Caco-2 (cell line): ENCODE results near the gene CLINT1. TPM values are rescaled to one million over a fixed set of nuclear protein-coding genes. Genes with fewer than 3 reads are reported as not detected.

Experiments used
- BruUV-seq: library from RNA; stranded (reverse); fragments of 400-500 nt; replicated peaks from 2 replicates; lab custom pipeline; 2021; lab: Mats Ljungman, UMichigan
- CTCF ChIA-PET: fragments of 300-600 bp; sonication (Branson Sonifier 250); formaldehyde crosslinking; loops from one replicate; lab custom pipeline; 2022; ENCODE audit warnings: antibody characterized with exemption; lab: Charles Lee
- POLR2A ChIA-PET: fragments of 300-600 bp; sonication (Branson Sonifier 250); formaldehyde crosslinking; loops from one replicate; lab custom pipeline; 2022; ENCODE audit warnings: antibody characterized with exemption; lab: Charles Lee
- DNase-seq, 2 experiments: peaks; one replicate each; pipeline versions ENCODE4 v3.0.0 to v3.0.0-alpha.2; 2020 to 2022
- H3K27me3 ChIP-seq: replicated peaks from 2 replicates; pipeline ENCODE4 v1.6.0; 2011; ENCODE audit warnings: low read length; ENCODE audit not compliant: control insufficient read depth, insufficient read depth
- H3K36me3 ChIP-seq: 2 replicates; pipeline ENCODE4 v1.5.1; 2011; ENCODE audit warnings: low read length; ENCODE audit not compliant: control insufficient read depth, insufficient read depth
- H3K4me1 ChIP-seq: fragments of 250-450 bp; sonication (Bioruptor Pico); 2 replicates; pipeline ENCODE4 v1.5.1; 2020; ENCODE audit warnings: mild to moderate bottlenecking
- H3K4me3 ChIP-seq: 2 replicates; pipeline ENCODE4 v1.5.1; 2011; ENCODE audit warnings: low read depth, mild to moderate bottlenecking, control low read depth, low read length
- H3K9me3 ChIP-seq: fragments of 250-450 bp; sonication (Bioruptor Pico); 2 replicates; pipeline ENCODE4 v1.5.1; 2020; ENCODE audit warnings: mild to moderate bottlenecking, moderate library complexity
- H3K27ac Mint-ChIP-seq: one replicate; pipeline ENCODE4 v1.8.0; 2022; ENCODE audit warnings: mixed read lengths; ENCODE audit not compliant: unreplicated experiment
- H3K27me3 Mint-ChIP-seq: one replicate; pipeline ENCODE4 v1.8.0; 2022; ENCODE audit warnings: mixed read lengths; ENCODE audit not compliant: insufficient read depth, unreplicated experiment
- H3K36me3 Mint-ChIP-seq: one replicate; pipeline ENCODE4 v1.8.0; 2022; ENCODE audit warnings: mild to moderate bottlenecking, mixed read lengths; ENCODE audit not compliant: insufficient read depth, unreplicated experiment
- H3K4me1 Mint-ChIP-seq: one replicate; pipeline ENCODE4 v1.8.0; 2022; ENCODE audit warnings: low read depth, mixed read lengths; ENCODE audit not compliant: unreplicated experiment
- H3K4me3 Mint-ChIP-seq: one replicate; pipeline ENCODE4 v1.8.0; 2022; ENCODE audit warnings: mild to moderate bottlenecking, moderate library complexity, mixed read lengths; ENCODE audit not compliant: unreplicated experiment
- H3K9me3 Mint-ChIP-seq: one replicate; pipeline ENCODE4 v1.8.0; 2022; ENCODE audit warnings: mixed read lengths; ENCODE audit not compliant: unreplicated experiment
- intact Hi-C: fragments of 100-400 bp; cut with micrococcal nuclease; formaldehyde crosslinking; loops from one replicate; pipeline ENCODE4 v1.10.0; 2022; ENCODE audit not compliant: unreplicated experiment
- total RNA-seq: library from RNA; stranded (reverse); gene quantifications from 2 replicates; pipeline ENCODE4 v1.2.3, GENCODE V29; 2022
- TF ChIP-seq, protein P1 (sequence below), 2 experiments: fragments of 200-600 bp in 1 of 2; IDR thresholded peaks; 1 replicate in 1 of 2; 2 replicates in 1 of 2; pipeline versions ENCODE4 v1.5.1 to v1.8.0; 2011 to 2022; ENCODE audit warnings: antibody characterized with exemption in 1 of 2, control low read depth in 1 of 2, inconsistent platforms in 1 of 2, low read depth in 1 of 2, low read length in 1 of 2, mild to moderate bottlenecking in 1 of 2, moderate library complexity in 1 of 2; ENCODE audit not compliant: insufficient read depth in 1 of 2, severe bottlenecking in 1 of 2, unreplicated experiment in 1 of 2

The CLINT1 gene
- total RNA-seq, 1 experiment from 2014 or later: 88.7 TPM

DNA sequence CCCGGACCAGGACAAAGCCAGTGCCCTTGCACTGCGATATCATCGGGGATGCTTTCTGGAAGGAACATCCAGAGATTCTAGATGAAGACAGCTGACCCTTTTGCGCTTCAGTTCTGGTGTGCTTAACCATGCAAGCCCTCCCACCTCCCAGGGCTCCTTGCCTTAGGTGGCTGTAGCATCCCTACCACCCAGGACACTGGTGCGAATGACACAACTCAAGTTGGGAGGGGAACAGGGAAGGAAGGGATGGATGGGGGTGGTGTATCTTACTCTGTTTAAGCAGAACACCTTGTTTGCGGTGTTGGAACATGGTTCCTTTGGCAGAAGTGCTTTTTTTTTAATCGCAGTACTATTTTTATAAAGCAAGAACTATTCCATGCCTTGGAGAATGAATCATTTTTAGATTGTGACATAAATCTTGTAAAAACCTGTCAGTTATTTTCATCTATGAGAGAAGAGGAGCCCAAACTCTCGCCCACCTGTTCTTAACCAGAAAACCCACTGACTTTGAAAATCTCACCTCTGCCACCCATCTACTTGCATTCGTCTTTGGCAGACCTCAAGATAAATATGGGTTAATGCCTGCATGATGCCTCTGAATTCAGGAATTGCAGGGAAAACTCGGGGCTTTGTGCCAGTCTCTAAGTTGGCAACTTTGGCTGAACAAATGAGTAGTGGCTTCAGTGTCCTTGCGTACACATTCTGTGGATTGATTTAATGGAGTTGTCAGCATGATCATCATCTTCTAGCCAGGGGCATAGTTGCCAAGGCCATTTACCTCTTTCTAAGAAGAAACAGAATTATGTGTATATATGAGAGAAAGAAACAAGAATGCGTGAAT, 119.3 kb downstream of the CLINT1 start:
- CTCF ChIA-PET: no interaction called here
- Mint-ChIP-seq H3K36me3 (peaks cover 13% of the 10 kb centered on the region), H3K27me3 (no peaks in the 10 kb centered on the region), H3K9me3 (no peaks in the 10 kb centered on the region), H3K4me1 (peaks cover 6% of the 10 kb centered on the region), H3K4me3 (no peak overlapping the region), H3K27ac (no peak overlapping the region)
- H3K9me3 ChIP-seq: no peaks in the 10 kb centered on the region
- H3K36me3 ChIP-seq: no peaks in the 10 kb centered on the region
- intact Hi-C loops: loop anchor here (5.0 to 10.0 kb wide), 2 partner anchors 162 to 375 kb away; partner anchors contain the start of gene ADAM19
- no peak for DNase-seq
- no peaks in the 10 kb centered on the region for H3K27me3 ChIP-seq
- TF ChIP-seq, protein P1, sequence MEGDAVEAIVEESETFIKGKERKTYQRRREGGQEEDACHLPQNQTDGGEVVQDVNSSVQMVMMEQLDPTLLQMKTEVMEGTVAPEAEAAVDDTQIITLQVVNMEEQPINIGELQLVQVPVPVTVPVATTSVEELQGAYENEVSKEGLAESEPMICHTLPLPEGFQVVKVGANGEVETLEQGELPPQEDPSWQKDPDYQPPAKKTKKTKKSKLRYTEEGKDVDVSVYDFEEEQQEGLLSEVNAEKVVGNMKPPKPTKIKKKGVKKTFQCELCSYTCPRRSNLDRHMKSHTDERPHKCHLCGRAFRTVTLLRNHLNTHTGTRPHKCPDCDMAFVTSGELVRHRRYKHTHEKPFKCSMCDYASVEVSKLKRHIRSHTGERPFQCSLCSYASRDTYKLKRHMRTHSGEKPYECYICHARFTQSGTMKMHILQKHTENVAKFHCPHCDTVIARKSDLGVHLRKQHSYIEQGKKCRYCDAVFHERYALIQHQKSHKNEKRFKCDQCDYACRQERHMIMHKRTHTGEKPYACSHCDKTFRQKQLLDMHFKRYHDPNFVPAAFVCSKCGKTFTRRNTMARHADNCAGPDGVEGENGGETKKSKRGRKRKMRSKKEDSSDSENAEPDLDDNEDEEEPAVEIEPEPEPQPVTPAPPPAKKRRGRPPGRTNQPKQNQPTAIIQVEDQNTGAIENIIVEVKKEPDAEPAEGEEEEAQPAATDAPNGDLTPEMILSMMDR (IDR thresholded peaks at IDR 0.05; ENCODE audit: insufficient read depth in 1 of 2, low read depth in 1 of 2, low read length in 1 of 2, severe bottlenecking in 1 of 2, unreplicated experiment in 1 of 2): no peak
- no peak overlapping the region for H3K4me3 ChIP-seq
- POLR2A ChIA-PET: no interaction called here
- H3K4me1 ChIP-seq: 0 out of 2 replicates have a peak, but pooled peaks cover 4% of the 10 kb centered on the region
- no TSS peak for BruUV-seq

DNA sequence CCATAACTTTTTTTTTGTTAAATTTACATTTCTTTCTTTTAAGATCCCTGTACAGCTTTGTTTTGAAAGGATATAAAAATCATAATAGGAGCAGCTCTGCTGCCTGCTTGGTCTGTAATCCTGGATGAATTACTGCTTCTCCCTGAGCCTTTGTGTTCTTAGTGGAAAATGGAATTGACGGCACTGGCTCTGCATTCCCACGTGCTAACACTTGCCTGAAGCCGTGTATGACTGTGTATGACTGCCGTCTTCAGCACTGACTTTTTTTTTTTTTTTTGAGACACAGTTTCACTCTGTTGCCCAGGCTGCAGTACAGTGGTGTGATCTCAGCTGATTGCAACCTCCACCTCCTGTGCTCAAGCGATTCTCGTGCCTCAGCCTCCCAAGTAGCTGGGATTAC, 123.0 kb downstream of the CLINT1 start:
- H3K36me3 ChIP-seq: no peaks in the 10 kb centered on the region
- H3K9me3 ChIP-seq: no peaks in the 10 kb centered on the region
- Mint-ChIP-seq H3K4me3 (no peak overlapping the region), H3K36me3 (peaks cover 26% of the 10 kb centered on the region), H3K27me3 (no peaks in the 10 kb centered on the region), H3K27ac (no peak overlapping the region), H3K9me3 (no peaks in the 10 kb centered on the region), H3K4me1 (peaks cover 10% of the 10 kb centered on the region)
- no peaks in the 10 kb centered on the region for H3K4me1 ChIP-seq
- no peak overlapping the region for H3K4me3 ChIP-seq
- H3K27me3 ChIP-seq: no peaks in the 10 kb centered on the region
- no peak for DNase-seq
- intact Hi-C loops: no loop called here
- TF ChIP-seq, protein P1 (IDR thresholded peaks at IDR 0.05; ENCODE audit: insufficient read depth in 1 of 2, low read depth in 1 of 2, low read length in 1 of 2, severe bottlenecking in 1 of 2, unreplicated experiment in 1 of 2): no peak
- CTCF ChIA-PET: no interaction called here
- POLR2A ChIA-PET: no interaction called here
- no TSS peak for BruUV-seq

Other genes starting within 250 kb of the CLINT1 start
- 2.9 and 3.1 TPM in 2 replicates for gene SOX30, start 206.7 kb downstream of the CLINT1 start, total RNA-seq
- not detected in 2 replicates for gene C5orf52, start 187.6 kb downstream of the CLINT1 start, total RNA-seq
- gene THG1L, start 127.7 kb downstream of the CLINT1 start, total RNA-seq: 19.8 and 22.9 TPM in 2 replicates
- gene LSM11, start 115.4 kb downstream of the CLINT1 start, total RNA-seq: 6.8 and 7.7 TPM in 2 replicates